HG03175 (cell line): Measurements from ENCODE around the gene LUC7L.
A peak's percentile ranks its signal among the peaks of the same experiment; 100 is the strongest.
"Not testable (repeated sequence)": the region's sequence is repeated elsewhere in the genome, so short reads cannot be mapped to it uniquely, and the experiment has no call there.

Experiments
- ATAC-seq: cut with Tn5 transposase; IDR thresholded peaks from one replicate; pipeline ENCODE4 v1.9.1; 2021; ENCODE audit warnings: mild to moderate bottlenecking, moderate library complexity; ENCODE audit not compliant: unreplicated experiment

The LUC7L gene

GRCh38 chr16:180681-181564 is 48.3 kb downstream of the LUC7L start:
- peak; percentile 46 for ATAC-seq

DNA sequence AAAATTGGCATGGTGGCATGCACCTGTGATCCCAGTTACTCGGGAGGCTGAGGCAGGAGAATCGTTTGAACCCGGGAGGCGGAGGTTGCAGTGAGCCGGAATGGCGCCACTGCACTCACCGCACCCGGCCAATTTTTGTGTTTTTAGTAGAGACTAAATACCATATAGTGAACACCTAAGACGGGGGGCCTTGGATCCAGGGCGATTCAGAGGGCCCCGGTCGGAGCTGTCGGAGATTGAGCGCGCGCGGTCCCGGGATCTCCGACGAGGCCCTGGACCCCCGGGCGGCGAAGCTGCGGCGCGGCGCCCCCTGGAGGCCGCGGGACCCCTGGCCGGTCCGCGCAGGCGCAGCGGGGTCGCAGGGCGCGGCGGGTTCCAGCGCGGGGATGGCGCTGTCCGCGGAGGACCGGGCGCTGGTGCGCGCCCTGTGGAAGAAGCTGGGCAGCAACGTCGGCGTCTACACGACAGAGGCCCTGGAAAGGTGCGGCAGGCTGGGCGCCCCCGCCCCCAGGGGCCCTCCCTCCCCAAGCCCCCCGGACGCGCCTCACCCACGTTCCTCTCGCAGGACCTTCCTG is 49.1 kb downstream of the LUC7L start, which contains the start of gene HBQ1:
TSS of gene HBQ1 (plus strand) at position 359 of the 575 bp plus-strand sequence. CDS start at position 387, 28 bp downstream.
- no peak for ATAC-seq

GRCh38 chr16:179211-180092 is 49.8 kb downstream of the LUC7L start:
- ATAC-seq = no peak

DNA sequence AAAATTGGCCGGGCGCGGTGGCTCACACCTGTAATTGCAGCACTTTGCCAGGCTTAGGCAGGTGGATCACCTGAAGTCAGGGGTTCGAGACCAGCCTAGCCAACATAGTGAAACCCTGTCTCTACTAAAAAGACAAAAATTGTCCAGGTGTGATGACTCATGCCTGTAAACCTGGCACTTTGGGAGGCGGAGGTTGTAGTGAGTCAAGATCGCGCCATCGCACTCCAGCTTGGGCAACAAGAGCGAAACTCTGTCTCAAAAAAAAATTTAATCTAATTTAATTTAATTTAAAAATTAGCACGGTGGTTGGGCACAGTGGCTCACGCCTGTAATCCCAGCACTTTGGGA is 50.6 kb downstream of the LUC7L start:
- no peak for ATAC-seq

- ATAC-seq = no peak
Measured at GRCh38 chr16:177981-178667, 51.1 kb downstream of the LUC7L start.

- no peak for ATAC-seq
Measured at GRCh38 chr16:177394-177822, 51.8 kb downstream of the LUC7L start.

GRCh38 chr16:176477-177382 is 52.5 kb downstream of the LUC7L start, which contains the start of gene HBA1:
HBA1 (plus strand) TSS chr16:176680; CDS start chr16:176717, 37 bp downstream.
- not testable (repeated sequence) for ATAC-seq

DNA sequence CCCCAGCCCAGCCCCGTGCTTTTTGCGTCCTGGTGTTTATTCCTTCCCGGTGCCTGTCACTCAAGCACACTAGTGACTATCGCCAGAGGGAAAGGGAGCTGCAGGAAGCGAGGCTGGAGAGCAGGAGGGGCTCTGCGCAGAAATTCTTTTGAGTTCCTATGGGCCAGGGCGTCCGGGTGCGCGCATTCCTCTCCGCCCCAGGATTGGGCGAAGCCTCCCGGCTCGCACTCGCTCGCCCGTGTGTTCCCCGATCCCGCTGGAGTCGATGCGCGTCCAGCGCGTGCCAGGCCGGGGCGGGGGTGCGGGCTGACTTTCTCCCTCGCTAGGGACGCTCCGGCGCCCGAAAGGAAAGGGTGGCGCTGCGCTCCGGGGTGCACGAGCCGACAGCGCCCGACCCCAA is 53.2 kb downstream of the LUC7L start:
- ATAC-seq = not testable (repeated sequence)

- no peak for ATAC-seq
Measured at GRCh38 chr16:175011-175949, 54.0 kb downstream of the LUC7L start.

DNA sequence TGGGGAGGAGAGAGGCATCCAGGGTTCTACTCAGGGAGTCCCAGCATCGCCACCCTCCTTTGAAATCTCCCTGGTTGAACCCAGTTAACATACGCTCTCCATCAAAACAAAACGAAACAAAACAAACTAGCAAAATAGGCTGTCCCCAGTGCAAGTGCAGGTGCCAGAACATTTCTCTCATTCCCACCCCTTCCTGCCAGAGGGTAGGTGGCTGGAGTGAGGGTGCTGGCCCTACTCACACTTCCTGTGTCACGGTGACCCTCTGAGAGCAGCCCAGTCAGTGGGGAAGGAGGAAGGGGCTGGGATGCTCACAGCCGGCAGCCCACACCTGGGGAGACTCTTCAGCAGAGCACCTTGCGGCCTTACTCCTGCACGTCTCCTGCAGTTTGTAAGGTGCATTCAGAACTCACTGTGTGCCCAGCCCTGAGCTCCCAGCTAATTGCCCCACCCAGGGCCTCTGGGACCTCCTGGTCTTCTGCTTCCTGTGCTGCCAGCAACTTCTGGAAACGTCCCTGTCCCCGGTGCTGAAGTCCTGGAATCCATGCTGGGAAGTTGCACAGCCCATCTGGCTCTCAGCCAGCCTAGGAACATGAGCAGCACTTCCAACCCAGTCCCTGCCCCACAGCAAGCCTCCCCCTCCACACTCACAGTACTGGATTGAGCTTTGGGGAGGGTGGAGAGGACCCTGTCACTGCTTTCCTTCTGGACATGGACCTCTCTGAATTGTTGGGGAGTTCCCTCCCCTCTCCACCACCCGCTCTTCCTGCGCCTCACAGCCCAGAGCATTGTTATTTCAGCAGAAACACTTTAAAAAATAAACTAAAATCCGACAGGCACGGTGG is 55.1 kb downstream of the LUC7L start:
- ATAC-seq = not testable (repeated sequence)

GRCh38 chr16:173211-173854 is 55.9 kb downstream of the LUC7L start:
- not testable (repeated sequence) for ATAC-seq

DNA sequence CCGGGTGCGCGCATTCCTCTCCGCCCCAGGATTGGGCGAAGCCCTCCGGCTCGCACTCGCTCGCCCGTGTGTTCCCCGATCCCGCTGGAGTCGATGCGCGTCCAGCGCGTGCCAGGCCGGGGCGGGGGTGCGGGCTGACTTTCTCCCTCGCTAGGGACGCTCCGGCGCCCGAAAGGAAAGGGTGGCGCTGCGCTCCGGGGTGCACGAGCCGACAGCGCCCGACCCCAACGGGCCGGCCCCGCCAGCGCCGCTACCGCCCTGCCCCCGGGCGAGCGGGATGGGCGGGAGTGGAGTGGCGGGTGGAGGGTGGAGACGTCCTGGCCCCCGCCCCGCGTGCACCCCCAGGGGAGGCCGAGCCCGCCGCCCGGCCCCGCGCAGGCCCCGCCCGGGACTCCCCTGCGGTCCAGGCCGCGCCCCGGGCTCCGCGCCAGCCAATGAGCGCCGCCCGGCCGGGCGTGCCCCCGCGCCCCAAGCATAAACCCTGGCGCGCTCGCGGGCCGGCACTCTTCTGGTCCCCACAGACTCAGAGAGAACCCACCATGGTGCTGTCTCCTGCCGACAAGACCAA is 56.8 kb downstream of the LUC7L start, which contains the start of gene HBA2:
TSS of gene HBA2 (plus strand) at position 503 of the 568 bp plus-strand sequence. CDS start at position 540, 37 bp downstream.
- ATAC-seq = not testable (repeated sequence)

- no peak for ATAC-seq
Measured at GRCh38 chr16:170788-171187, 58.5 kb downstream of the LUC7L start.

GRCh38 chr16:170088-170507 is 59.2 kb downstream of the LUC7L start:
- ATAC-seq = not testable (repeated sequence)

DNA sequence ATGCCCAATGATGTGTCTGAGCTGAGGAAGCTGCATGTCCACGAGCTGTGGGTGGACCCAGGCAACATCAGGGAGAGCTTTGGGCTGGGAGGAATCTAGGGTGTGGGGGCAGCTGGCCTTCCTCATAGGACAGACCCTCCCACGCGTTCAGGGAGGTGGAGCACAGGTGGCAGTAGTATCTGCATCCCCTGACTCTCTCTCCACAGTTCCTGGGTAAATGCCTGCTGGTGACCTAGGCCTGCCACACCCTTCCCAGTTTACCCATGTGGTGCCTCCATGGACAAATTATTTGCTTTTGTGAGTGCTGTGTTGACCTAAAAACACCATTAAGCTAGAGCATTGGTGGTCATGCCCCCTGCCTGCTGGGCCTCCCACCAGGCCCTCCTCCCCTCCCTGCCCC is 60.2 kb downstream of the LUC7L start:
- ATAC-seq = no peak

- no peak for ATAC-seq
Measured at GRCh38 chr16:168424-168823, 60.8 kb downstream of the LUC7L start.
